ENCODE measurements around the gene ZDHHC18.

- TF ChIP-seq CTCF (IDR thresholded peaks at IDR 0.05; ENCODE audit: low read depth, low read length): no peak
- no peak for TF ChIP-seq EZH2phosphoT487 (IDR thresholded peaks at IDR 0.05; ENCODE audit: low read depth)
Observed at GRCh38 chr1:26858160-26858559, 31.7 kb downstream of the ZDHHC18 start.

Measured in OCI-LY3 (cell line).